HG02623 (cell line): ENCODE results near the gene AFG3L2.
"Not testable (repeated sequence)": the region's sequence is repeated elsewhere in the genome, so short reads cannot be mapped to it uniquely, and the experiment has no call there.

Experiments used
- ATAC-seq: cut with Tn5 transposase; IDR thresholded peaks from one replicate; pipeline ENCODE4 v1.9.1; 2021; ENCODE audit warnings: moderate library complexity; ENCODE audit not compliant: unreplicated experiment

The AFG3L2 gene

GRCh38 chr18:12376754-12377555 lies at the start of gene AFG3L2:
TSS of gene AFG3L2 (minus strand) at chr18:12377227. CDS start at chr18:12377082, 145 bp downstream.
- ATAC-seq, result peak; percentile 89

GRCh38 chr18:12424252-12424651 lies 47.2 kb upstream of the AFG3L2 start:
- ATAC-seq, result no peak

- ATAC-seq, result no peak
These were observed 46.8 kb upstream of the AFG3L2 start for GRCh38 chr18:12423820-12424219.

DNA sequence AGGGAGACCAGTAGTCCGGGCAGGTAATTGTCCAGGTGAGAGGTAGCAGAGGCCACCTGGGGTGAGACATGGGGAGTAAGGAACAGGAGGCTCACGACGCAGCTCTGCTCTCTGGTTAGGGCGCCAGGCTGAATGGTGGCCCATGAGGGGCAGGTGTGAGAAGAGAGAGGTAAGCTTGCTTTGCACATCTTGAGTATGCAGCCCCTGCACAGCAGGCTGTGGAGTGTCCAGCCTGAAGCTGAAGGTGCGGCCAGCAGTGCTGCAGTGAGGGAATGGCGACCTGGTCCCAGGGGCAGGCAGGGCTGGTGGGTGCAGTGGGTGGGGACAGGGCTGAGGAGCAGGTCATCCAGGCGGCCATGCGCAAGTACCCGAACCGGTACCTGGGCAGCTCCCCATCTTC lies 46.4 kb upstream of the AFG3L2 start:
- ATAC-seq, result no peak

DNA sequence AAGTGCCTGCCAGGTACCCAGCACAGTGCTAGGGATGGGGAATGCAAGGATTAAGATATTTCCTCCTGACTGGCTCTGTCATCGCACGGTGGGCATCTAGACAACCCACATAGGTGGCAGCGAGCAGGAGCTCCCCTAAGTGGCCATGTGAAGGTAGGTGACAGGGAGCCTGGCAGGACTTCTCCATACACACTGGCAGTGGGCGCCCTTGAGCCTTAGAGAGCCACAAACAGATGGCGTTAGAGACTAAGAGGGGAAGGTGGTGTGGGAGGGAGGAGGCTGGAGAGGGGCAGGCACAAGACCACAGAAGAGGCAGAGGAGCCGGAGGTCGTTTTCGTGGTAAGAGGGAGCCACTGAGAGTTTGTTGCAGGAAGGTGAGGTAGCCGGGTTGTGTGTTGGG lies 45.9 kb upstream of the AFG3L2 start:
- no peak for ATAC-seq

DNA sequence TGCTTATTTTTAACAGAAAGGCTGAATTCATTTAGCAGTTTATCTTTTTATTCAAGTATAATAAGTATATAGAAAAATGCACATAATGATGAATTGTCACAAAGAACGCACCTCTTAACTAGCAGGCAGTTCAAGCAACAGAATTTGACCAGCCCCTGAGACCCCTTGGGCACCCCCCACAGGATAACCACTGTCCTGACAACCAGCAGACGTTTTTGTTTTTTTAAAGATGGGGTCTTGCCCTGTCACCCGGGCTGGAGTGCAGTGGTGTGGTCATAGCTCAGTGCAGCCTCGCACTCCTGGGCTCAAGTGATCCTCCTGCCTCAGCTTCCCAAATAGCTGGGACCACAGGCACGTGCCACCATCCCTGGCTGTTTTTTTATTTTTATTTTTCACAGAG lies 44.7 kb upstream of the AFG3L2 start:
- no peak for ATAC-seq

DNA sequence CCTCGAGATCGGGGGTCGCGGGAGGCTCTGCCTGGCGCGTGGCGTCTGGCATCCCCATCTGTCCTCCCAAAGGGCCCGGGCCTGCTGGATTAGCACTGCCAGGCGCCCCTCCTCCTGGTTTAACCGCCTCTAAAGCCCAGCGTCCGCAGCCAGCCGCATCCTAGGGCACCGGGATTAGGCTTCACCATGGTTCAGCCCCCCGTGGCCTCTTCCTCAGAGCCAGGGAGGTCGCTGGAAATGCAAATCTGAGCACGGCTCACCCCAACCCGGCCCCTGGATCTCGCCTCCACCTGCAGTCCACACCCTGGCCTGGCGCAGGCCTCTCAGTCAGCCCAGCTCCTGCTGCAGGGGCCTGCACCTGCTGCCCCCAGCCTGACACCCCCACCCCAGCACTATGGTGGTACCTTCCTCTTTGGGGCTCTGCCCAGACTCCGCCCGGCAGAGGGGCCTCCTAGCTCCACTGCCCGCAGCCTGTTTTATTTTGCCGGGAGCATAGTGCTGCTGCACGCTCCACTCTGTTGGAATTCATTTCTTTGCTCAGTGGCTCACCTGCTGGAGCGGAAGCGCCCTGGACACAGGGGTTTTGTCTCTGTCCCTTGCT lies 43.9 kb upstream of the AFG3L2 start:
- ATAC-seq, result no peak

- no peak for ATAC-seq
These were observed 40.7 kb upstream of the AFG3L2 start for GRCh38 chr18:12417687-12418086.

- ATAC-seq, result no peak
These were observed 39.2 kb upstream of the AFG3L2 start for GRCh38 chr18:12416098-12416729.

GRCh38 chr18:12411456-12411855 lies 34.4 kb upstream of the AFG3L2 start:
- ATAC-seq, result no peak

DNA sequence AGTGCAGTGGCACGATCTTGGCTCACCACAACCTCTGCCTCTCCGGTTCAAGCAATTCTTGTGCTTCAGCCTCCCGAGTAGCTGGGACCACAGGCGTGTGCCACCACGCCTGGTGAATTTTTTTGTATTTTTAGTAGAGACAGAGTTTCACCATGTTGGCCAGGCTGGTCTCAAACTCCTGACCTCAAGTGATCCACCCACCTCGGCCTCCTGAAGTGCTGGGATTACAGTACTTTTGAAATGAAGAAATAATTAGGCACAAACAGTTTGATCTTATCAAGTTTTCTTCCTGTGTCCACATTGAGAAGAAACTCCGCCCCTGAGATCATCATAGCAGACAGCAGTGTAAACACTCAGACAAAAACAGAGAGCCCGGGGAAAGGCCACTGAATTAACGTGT lies 33.7 kb upstream of the AFG3L2 start:
- ATAC-seq, result not testable (repeated sequence)

- no peak for ATAC-seq
These were observed 33.1 kb upstream of the AFG3L2 start for GRCh38 chr18:12410081-12410481.

DNA sequence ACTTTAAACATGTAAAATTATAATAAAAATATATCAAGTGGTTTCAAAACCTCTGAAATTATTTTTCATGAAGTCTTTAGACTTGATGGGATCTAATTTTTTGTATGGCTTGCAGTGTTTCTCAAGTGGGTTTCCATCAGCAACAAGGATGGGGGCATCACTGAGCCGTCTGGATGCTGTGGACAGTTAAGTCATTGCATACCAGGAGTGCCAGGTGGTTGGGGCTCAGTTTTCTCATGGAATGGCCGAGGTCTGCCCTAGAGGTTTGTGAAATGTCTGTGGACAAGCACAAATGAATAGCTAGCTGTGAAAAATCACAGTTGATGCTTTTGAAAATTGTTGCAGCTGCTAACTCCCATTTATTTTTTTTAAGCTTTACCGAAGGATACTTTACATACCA lies 32.4 kb upstream of the AFG3L2 start:
- ATAC-seq, result no peak

GRCh38 chr18:12408247-12408869 lies 31.3 kb upstream of the AFG3L2 start:
- no peak for ATAC-seq

DNA sequence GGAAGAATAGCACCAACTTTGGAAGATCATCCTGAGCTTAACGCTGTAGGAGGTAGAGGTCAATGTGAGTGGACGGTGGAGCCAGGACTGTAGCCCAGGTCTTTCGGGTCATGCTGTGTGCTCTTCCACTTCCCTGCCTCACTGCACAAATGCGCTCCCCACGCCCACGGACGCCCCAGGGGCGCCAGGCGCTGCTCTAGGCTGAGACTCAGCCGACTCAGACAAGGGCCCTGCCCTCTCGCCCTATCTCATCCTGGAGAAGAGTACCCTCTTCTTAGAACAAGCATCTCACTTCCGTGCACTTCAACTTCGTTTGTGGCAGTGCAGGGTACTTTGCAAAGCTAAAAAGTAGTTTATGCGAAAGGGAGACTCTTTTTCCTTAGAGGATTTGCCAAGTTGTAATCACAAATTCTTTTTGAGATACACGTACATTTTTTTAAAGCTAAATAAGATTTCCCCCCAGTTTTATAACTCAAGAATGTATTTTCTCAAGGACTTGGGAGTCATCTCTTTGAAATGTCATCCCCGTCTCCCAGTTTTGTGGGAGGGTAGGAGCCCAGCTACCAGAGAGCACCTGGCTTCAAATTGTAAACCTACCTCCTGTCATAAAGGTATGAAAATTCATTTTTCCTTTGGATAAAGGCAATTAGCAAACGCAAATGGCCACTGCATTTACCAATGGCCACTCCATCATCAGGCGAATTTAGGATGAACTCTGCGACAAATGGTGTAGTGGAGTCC lies 29.5 kb upstream of the AFG3L2 start:
- ATAC-seq, result no peak

- ATAC-seq, result no peak
These were observed 28.0 kb upstream of the AFG3L2 start for GRCh38 chr18:12405066-12405465.

DNA sequence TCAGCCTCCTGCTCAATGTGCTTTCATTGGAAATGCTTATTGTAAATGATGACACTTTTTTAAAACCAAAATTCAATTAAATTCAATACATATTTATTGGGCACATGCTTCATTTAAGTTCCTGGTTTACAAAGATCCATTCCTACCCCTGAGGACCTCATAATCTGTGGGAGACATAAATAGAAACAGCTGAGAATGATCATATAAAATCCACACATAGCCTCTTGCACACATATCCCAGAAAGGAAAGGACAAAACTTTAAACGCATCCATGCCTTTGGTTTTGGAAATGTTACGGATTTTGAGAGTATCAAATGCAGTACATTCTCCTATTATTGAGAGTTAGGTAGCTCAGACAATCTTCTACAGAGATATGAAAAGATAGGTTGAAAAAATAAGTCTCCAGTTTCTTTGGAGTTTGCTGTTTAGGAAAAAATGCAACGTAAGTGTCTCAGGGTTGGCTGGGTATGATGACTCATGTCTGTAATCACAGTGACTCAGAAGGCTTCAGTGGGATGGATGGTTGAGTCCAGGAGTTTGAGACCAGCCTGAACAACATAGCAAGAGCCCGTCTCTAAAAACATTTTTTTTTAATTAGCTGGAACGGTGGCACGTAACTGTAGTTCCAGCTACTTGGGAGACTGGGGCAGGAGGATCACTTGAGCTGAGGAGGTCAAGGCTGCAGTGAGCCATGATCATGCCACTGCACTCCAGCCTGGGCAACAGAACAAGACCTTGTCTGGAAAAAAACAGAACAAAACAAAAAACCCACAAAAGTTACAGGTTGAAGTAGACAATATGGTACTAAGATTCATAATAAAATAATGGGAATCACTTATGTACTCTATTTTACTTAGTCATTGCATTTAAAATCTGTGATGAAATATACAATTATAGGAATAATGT lies 26.8 kb upstream of the AFG3L2 start:
- ATAC-seq, result no peak

DNA sequence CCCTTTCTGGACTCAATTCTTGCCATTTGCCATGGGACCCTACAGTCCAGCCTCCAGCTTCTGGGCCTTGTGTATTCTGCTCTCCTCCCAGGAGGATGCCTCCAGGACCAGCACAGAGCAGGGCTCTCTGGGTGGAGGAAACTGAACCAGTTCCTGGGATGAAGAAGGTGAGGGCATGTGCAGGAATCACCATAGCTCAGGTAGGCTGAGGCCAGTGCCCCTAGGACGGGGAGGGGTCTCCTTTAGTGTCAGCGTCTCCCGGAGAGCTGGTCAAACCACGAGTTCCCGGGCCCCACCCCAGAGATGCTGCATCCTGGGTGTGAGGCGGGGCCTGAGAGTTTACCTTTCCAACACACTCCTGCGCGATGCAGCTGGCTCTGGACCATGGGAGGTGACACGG lies 24.9 kb upstream of the AFG3L2 start:
- no peak for ATAC-seq

DNA sequence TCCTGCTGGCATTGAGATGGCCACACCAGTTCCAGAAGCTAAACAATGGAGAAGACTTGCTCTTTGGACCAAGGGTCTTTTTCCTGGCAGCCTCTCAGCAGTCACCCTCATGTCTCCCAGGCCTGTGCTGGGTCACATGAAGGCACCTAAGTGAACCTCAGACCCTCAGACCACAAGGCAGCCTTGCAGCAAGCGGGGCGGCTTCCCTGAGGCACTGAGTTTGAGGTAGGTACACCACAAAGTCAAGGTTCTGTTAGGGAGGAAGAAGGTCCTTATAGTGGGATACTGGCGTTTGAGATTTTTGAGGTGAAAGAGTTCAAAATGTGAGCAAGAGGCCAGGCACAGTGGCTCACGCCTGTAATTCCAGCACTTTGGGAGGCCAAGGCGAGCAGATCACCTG lies 22.2 kb upstream of the AFG3L2 start:
- ATAC-seq, result no peak

GRCh38 chr18:12398625-12399024 lies 21.6 kb upstream of the AFG3L2 start:
- ATAC-seq, result no peak
